ENCODE results near the gene ARHGEF12. TPM values are rescaled to one million over a fixed set of nuclear protein-coding genes. Genes with fewer than 3 reads are reported as not detected.
A peak's percentile ranks its signal among the peaks of the same experiment; 100 is the strongest.

The ARHGEF12 gene, protein sequence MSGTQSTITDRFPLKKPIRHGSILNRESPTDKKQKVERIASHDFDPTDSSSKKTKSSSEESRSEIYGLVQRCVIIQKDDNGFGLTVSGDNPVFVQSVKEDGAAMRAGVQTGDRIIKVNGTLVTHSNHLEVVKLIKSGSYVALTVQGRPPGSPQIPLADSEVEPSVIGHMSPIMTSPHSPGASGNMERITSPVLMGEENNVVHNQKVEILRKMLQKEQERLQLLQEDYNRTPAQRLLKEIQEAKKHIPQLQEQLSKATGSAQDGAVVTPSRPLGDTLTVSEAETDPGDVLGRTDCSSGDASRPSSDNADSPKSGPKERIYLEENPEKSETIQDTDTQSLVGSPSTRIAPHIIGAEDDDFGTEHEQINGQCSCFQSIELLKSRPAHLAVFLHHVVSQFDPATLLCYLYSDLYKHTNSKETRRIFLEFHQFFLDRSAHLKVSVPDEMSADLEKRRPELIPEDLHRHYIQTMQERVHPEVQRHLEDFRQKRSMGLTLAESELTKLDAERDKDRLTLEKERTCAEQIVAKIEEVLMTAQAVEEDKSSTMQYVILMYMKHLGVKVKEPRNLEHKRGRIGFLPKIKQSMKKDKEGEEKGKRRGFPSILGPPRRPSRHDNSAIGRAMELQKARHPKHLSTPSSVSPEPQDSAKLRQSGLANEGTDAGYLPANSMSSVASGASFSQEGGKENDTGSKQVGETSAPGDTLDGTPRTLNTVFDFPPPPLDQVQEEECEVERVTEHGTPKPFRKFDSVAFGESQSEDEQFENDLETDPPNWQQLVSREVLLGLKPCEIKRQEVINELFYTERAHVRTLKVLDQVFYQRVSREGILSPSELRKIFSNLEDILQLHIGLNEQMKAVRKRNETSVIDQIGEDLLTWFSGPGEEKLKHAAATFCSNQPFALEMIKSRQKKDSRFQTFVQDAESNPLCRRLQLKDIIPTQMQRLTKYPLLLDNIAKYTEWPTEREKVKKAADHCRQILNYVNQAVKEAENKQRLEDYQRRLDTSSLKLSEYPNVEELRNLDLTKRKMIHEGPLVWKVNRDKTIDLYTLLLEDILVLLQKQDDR (N-terminal part only)
- 138 TPM for total RNA-seq
- long read RNA-seq, partial matches to known transcripts = 21 of 61 reads
- long read RNA-seq, other reads (novel, unspliced or antisense) = 40 of 61 reads

DNA sequence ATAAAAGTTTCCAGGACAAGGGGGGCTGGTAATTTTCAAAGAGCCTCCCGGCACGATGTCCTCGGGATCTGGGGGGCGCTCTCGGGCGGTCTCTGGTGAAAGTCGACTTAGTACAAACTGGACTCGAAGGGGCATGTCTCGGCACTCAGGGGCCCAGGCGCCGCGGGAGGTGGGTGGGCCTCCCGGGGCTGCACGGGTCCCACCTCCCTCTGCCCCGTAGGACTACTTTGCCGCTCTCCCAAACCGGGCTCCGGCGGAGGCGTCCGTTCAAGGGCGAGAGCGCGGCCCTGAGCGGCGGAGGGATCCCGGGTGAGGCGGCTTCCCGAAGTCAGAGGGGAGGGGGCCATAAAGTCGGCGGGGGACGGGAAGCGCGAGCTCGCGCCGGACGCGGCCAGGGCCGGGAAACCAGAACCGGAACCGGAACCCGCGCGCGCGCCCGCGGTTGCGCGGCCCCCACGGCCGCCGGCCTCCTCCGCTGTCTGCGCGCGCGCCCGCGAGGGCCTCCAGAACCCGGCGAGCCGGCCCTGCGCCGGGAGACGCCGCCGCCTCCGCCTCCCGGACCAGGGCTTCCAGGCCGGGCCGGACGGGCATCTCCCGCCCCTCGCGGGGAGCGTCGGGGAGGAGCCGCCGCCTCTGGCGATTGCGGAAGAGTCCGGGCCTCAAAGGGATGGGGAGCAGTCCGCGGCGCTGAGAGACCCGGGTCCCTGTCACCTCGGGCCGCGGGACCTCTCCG lies at the start of gene ARHGEF12:
Gene ARHGEF12, plus strand, starts transcription at position 506 of the 733 bp plus-strand sequence. CDS start 831 bp downstream, outside the sequence.
- peak; percentile 96 for DNase-seq (ENCODE audit: low spot score)
- intact Hi-C loops (cut with DNase I) = loop anchor here (1.0 to 5.0 kb wide), 4 partner anchors 68 to 211 kb away; no protein-coding TSS in a partner anchor

DNA sequence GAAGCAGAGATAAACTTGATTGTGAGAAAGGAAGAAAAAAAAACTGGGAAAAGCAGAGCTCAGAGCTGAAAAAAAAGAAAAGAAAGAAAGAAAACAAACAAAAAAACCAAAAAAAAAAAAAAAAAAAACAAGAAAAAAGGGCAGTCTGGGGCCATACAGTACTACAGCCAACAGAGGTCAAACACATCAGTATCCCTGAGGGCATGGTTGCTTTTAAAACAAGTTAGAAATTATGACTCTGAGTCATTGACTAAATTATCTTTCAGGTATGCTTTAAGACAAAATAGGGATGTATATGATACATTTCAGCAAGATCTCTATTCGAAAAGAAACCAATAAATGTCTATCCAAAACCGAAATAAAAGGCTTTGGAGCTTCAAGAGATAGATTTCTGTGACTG lies 48.2 kb upstream of the ARHGEF12 start:
- intact Hi-C loops (cut with DNase I) = no loop called here
- DNase-seq (ENCODE audit: low spot score) = no peak

DNA sequence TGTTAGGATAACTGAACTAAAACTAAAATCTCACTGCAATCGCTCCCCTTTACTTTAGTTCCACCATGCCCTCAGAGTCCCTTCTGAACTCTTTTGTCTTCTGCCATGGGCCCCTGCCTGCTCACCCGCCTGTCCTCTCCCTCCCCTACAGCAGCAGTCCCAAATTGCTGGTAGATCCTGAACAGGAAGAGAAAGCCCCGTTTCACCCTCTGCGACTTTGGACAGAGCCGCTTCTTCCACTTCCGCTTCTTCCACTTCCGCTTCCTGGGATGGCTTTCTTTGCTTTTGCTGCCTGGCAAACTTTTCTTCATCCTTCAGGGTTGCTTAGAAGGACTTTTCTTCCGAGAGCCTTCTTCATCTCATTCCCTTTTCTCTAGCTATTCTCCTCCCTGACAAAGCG lies 46.8 kb upstream of the ARHGEF12 start:
- intact Hi-C loops (cut with DNase I) = no loop called here
- no peak for DNase-seq (ENCODE audit: low spot score)

DNA sequence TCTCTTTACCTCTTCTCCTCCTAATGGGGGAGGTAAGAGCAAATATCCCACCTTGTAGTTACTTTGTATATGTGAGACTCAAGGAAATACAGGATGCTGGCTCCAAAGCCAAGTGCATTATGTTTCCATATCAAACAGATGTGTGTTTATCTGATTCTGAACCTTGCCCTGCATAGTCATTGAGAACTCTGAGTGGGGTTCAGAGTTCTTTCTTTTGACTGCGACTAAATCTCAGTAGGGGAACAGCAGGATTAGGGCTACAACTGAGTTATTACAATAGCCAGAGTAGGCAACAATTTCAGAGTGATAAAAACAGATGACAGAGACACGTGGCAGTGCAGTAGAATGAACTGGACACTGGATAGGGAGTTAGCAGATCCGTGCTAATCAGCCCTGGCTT lies 45.3 kb upstream of the ARHGEF12 start:
- intact Hi-C loops (cut with DNase I) = no loop called here
- DNase-seq (ENCODE audit: low spot score) = no peak

DNA sequence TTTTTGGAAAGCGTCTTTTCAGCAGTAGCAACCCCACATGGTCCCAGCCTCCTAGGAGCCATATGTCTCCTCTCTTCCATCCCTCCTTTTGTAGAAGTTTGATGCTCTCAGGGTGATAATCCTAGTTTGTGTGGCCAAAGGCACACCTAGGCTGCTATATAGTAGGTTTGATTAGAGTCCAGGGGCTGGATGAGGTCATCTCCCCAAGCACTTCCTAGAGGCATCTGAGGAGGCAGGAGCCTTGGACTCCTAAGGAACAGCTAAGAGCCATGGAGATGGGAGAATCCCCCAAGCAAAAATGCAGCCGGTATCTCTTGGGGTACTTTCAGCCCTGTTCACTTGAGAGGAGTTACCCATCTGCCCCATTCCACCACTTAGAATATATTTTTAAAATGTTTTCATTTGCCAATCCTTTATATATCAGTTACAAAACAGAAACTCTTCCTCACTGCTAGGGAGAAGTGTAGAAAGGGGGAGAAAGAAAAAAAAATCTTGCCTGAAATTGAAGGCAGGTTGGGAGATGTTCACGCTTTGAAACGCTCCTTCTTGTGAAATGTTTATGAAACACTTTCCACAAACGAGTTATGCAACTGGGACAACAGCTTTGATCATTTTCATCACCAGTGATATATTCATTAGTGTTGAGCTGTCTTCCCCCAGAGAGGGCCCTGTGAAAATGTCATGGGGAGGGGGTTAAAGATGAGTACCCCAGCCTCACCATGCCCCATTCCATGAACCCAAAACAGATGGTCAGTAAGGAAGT lies 43.0 kb upstream of the ARHGEF12 start:
- peak; percentile 19 for DNase-seq (ENCODE audit: low spot score)
- intact Hi-C loops (cut with DNase I) = no loop called here

DNA sequence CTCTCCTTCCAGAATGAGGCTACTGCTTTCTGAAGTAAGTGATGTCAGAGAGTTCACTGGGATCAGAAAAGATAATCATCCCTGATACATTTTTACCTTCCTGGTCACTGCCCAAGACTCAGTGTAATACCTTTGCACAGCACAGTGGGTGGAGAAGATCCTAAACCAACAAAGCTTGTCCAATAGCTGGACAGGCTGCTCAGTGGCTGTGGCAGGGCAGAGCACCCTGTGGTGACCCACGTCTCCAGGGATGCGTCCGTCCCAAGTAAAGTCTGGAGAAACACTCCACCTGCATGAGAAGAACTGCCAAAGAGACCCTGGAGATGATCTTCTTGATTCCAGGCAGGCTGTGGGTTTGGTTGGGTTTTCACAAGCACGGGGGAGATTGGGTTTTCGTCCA lies 42.1 kb upstream of the ARHGEF12 start:
- peak; percentile 9 for DNase-seq (ENCODE audit: low spot score)
- intact Hi-C loops (cut with DNase I) = no loop called here

DNA sequence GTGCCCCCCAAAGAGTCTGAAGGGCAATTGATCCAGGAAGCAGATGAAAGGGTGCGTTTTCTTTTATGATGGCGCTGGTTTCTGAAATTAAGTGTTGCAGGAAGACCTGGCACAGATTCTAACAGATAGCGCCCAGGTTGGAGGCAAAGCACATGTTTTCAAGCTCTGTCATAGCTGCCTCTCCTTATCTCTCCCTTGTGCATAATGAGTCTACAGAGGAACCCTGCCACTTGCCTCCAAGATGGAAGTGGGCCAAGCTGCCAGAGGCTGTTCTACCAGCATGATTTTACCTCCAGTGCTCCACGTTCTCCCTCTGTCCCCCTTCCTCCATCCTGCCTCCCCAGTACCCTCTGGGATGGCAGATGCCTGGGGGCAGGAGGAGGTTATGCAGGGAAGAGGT lies 41.1 kb upstream of the ARHGEF12 start:
- intact Hi-C loops (cut with DNase I) = no loop called here
- peak; percentile 71 for DNase-seq (ENCODE audit: low spot score)

DNA sequence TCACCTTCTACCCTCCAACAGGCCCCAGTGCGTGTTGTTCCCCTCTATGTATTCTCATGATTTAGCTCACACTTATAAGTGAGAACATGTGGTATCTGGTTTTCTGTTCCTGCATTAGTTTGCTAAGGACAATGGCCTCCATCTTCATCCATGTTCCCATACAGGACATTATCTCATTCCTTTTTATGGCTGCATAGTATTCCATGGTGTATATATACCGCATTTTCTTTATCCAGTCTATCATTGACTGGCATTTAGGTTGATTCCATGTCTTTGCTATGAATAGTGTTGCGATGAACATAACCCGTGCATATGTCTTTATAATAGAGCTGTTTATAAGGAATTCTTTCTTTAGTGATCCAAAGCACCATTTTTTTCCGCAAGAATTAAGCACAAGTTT lies 39.7 kb upstream of the ARHGEF12 start:
- DNase-seq (ENCODE audit: low spot score) = no peak
- intact Hi-C loops (cut with DNase I) = no loop called here

DNA sequence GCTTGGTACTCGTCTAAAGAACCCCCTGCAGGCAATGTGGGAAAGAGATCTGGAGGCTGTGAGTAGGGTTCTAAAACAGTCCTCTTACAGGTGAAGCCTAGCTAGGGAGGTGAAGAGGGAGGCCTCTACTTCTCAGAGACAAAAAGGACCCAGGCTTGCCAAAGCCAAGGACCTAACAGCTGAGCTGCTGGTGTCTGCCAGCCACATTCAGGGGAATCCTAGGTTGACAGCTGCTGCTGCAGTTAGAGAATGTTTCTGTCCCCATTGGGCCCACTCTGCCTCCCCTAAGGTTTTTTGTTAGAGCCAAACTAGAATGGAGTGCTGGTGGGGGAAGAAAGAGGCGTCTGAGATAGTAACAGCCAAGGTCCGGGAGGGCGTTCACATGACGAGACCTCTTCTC lies 37.8 kb upstream of the ARHGEF12 start:
- intact Hi-C loops (cut with DNase I) = no loop called here
- no peak for DNase-seq (ENCODE audit: low spot score)

DNA sequence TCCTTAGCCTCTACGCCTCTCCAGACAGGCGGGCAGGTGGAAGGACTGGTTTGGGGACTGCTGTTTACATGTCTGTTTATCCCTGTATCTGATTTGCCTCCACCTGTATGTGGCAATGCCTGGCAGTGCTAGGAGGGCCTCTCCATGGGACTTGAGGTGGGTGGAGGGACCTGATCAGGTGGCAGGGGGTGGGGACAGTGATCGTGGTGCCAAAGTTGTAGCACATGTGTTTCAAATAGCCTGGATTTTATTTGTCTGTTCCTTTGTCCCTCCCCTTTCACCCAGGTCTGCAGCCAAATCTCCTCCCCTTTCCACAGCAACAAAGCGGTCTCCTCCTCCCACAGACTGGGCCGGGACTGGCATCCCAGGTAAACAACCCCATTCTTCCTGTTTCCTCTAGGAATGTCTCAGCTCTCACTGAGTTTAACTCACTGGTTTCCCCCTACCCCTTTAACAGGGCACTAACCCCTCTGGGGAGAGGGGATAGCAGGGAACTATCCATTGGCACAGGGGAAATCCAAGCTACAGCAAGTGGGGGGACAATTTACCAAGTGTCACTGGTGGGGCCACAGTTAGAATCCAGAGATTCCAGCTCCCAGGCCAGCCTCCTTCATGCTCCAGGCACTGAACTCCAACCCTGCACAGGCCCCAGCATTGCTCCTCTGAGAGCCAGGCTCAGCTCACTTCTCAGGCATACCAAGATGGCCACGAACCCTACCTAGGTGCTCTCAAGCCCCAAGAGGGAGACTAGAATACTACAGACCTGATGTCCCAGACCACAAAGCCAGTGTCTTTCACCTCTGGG lies 34.0 kb upstream of the ARHGEF12 start:
- intact Hi-C loops (cut with DNase I) = loop anchor here (10.0 kb wide), 1 partner anchor 577 kb away; the partner anchor contains the start of gene NECTIN1
- DNase-seq (ENCODE audit: low spot score) = no peak

DNA sequence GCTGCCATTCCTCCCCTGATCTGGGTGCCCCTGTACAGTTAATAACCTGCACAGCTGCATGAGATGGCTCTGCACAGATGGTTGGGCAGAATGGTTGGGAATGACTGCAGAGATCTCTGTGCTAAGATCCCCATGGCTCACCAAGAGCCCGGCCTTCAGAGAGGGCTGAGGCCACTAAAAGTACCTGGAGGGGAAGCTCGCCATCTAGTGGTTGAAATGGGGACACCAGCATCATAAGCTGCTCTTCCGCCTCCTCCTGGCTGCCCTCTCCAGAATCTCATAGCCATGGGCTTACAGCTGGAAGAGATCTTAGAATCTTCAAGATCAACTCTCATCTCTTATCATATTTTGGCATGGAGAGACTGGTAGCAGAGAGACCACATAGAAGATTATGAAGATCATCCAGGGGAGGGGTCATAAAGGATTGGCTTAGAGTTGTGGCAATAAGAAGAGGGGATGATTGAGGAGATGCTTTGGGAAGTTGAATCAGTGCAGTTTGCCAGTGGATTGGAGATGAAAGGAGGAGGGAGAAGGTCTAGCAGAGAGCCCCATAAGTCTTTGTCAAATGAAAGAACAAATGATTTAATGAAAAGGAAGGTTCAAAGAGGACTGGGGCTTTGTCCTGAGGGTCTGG lies 33.1 kb upstream of the ARHGEF12 start:
- DNase-seq (ENCODE audit: low spot score) = no peak
- intact Hi-C loops (cut with DNase I) = loop anchor here (10.0 kb wide), 1 partner anchor 578 kb away; the partner anchor contains the start of gene NECTIN1

DNA sequence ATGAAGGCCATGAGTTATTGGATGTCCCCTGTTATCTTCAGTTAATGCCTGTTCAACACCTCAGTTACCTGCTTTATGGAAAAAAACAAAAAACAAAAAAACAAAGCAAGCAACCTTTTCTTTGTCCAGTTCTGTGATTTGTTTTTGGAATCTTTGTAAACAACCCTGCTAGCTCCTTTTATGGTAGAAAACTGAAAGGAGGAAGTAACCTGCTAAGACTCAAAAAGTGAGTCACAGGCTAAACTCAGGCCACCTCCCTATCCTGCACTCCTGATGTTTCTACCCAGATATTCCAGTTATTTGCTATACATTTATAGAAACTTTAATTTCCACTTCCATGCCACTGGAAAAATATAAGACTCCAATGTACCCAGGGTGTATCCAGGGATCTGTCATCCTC lies 31.7 kb upstream of the ARHGEF12 start:
- intact Hi-C loops (cut with DNase I) = loop anchor here (10.0 kb wide), 1 partner anchor 580 kb away; the partner anchor contains the start of gene NECTIN1
- no peak for DNase-seq (ENCODE audit: low spot score)

DNA sequence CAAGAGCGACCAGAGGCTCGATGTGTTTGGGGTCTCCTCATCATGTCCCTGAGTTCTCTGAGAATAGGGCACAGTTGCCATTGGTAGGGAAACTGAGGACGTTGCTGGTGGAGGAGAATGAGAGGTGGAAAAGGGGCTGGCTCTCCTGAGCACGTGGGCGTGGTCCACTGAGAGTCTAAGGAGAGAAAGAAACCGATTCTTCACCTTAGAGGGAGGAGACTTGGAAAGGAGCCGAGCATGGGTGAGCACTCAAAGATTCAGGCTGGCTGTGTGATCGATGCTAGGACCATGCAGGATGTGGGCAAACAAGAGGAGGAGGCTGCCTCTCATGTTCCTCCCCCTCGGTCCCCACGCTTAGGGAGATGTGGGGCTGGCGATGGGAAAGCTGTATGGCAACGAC lies 30.9 kb upstream of the ARHGEF12 start:
- intact Hi-C loops (cut with DNase I) = loop anchor here (10.0 kb wide), 1 partner anchor 580 kb away; the partner anchor contains the start of gene NECTIN1
- DNase-seq (ENCODE audit: low spot score) = no peak

DNA sequence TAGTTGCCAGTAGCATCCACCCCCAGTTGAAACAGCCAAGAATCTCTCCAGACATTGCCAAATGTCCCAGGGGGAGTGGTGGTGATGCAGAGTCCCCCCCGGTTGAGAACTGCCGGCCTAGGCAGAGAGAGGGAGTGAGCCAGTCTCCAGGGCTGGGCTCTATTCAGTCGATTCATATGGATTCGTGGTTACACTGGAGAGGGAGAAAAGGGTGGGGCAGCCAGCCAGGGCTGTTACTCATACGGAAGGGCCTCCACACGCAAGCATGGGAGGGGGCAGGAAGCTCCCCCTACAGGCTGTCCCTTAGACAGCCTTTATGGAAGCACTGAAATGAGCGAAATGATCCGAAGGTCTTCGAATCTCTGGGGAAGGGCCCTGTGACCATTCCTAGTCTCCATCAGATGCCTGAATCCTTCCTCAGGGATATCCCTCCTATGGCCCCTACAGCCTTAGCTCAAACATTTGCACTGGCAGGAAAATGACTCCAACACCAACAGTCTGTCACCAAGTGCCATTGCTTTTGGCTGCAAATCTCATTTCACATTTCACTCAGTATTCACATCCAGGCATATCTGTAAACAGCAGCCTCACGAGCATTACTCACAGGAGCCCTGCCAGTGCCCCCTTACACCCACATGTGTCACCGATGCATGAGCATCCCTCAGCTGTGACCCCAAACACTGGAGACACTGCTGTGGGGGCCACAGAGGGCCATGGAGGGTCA lies 29.5 kb upstream of the ARHGEF12 start:
- intact Hi-C loops (cut with DNase I) = loop anchor here (10.0 kb wide), 1 partner anchor 582 kb away; the partner anchor contains the start of gene NECTIN1
- DNase-seq (ENCODE audit: low spot score) = no peak

DNA sequence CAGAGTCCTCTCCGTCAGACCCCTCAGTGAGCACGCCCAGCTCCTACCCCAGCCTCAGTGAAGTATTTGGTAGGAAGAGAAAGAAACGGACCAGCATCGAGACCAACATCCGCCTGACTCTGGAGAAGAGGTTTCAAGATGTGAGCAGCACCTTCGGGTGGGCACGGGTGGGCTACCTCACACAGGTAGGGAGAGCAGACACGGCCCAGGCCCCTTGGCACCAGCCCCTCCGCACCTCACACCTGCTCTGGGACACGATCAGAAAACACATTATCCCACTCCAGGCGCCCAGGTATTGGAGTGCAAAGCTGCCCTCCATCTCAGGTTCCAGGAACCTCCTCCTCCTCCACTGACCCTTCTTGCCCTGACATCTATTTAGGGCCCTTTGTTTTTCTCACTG lies 28.7 kb upstream of the ARHGEF12 start:
- DNase-seq (ENCODE audit: low spot score) = no peak
- intact Hi-C loops (cut with DNase I) = loop anchor here (10.0 kb wide), 1 partner anchor 583 kb away; the partner anchor contains the start of gene NECTIN1

DNA sequence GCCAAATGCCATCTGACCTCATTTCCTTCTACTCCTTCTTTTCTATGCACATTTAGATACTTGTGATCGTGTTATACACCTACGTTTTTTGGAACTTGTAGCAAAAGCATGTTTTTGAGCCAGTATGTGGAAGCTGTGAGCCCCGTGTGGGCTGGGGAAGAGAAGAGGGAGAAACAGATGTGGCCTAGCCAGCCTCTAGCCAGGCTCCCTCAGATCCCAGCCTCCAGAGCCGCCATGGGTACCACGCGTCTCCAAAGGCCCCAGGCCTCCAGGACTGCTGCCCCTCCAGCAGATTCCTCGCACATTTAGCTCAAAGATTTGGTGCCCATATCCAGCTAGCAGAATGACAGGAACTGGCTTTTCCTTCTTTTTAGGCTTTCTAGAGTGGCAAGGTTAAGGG lies 28.1 kb upstream of the ARHGEF12 start:
- no peak for DNase-seq (ENCODE audit: low spot score)
- intact Hi-C loops (cut with DNase I) = loop anchor here (10.0 kb wide), 1 partner anchor 583 kb away; the partner anchor contains the start of gene NECTIN1

Data from cardiac septum (tissue), 1 donor.